PC-9 (cell line): ENCODE measurements around the gene DLK1.

ENCODE experiments used
- EZH2 ChIP-seq: fragments of 200-600 bp; sonication (generic); IDR thresholded peaks from 2 replicates; pipeline ENCODE4 v1.8.0; 2017; ENCODE audit warnings: antibody characterized with exemption, low read depth
- TF ChIP-seq, protein P1 (sequence below): fragments of 200-600 bp; sonication (generic); conservative IDR thresholded peaks from 2 replicates; pipeline ENCODE4 v1.6.1; 2017; ENCODE audit warnings: mixed run types, antibody characterized with exemption, mild to moderate bottlenecking, moderate library complexity

DNA sequence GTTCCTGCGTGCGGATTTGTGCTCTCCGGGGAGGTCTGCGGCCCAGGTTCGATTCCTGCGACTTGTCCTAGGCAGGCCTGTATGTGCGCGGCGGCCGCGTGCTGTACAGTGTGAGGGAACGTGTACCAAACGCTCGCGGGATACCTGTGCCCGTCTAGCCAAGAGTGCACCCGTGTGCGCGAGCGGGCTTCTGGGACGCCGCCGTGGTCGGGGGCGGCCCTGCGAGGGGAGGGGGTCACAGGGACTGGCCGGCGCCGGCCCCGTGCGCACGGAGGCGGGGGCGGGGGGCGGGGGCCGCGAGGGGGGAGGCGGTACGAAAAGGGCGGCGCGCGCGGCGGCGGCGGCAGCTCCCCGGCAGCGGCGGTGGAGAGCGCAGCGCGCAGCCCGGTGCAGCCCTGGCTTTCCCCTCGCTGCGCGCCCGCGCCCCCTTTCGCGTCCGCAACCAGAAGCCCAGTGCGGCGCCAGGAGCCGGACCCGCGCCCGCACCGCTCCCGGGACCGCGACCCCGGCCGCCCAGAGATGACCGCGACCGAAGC lies at the start of gene DLK1:
- TF ChIP-seq, protein P1, sequence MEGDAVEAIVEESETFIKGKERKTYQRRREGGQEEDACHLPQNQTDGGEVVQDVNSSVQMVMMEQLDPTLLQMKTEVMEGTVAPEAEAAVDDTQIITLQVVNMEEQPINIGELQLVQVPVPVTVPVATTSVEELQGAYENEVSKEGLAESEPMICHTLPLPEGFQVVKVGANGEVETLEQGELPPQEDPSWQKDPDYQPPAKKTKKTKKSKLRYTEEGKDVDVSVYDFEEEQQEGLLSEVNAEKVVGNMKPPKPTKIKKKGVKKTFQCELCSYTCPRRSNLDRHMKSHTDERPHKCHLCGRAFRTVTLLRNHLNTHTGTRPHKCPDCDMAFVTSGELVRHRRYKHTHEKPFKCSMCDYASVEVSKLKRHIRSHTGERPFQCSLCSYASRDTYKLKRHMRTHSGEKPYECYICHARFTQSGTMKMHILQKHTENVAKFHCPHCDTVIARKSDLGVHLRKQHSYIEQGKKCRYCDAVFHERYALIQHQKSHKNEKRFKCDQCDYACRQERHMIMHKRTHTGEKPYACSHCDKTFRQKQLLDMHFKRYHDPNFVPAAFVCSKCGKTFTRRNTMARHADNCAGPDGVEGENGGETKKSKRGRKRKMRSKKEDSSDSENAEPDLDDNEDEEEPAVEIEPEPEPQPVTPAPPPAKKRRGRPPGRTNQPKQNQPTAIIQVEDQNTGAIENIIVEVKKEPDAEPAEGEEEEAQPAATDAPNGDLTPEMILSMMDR, result no peak
- TF ChIP-seq EZH2, result no peak
